ENCODE results near the gene KNSTRN. TPM values are rescaled to one million over a fixed set of nuclear protein-coding genes. Genes with fewer than 3 reads are reported as not detected.

KNSTRN gene, protein sequence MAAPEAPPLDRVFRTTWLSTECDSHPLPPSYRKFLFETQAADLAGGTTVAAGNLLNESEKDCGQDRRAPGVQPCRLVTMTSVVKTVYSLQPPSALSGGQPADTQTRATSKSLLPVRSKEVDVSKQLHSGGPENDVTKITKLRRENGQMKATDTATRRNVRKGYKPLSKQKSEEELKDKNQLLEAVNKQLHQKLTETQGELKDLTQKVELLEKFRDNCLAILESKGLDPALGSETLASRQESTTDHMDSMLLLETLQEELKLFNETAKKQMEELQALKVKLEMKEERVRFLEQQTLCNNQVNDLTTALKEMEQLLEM
- total RNA-seq: 10 to 100 TPM; 12.9 to 19.8 TPM

DNA sequence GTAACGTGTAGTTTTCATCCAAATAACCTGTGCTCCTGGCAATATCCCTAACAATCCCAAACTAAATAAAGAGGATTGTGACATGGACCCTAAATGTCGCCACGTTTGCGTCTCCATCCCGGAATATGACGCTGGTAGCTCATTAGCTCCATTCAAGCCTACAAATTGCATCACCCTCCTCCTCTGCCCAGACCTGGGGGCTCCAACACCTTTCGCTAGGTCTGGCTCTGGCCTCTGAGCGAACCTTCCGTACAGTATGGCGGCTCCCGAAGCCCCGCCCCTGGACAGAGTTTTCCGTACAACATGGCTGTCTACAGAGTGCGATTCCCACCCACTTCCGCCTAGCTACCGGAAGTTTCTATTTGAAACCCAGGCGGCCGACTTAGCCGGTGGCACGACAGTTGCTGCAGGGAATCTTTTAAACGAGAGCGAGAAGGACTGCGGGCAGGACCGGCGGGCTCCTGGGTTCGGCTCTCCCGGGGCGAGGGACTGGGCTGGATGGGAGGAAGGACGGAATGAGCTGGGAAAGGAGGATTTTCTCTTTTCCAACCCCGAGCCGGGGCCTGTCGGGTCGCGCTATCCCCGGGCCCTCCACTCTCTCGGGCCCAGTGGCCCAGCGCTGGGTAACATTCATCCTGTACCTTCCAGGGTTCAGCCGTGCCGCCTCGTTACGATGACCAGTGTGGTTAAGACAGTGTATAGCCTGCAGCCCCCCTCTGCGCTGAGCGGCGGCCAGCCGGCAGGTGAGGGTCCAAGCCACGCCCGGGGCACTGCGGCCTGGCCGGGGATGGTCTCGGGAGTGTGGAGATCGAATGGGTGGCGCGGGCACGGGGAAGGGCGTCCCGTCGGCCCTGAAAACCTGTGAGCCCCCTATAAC lies at the start of gene KNSTRN:
KNSTRN (plus strand) TSS at position 142 of the 877 bp plus-strand sequence; CDS start at position 257, 115 bp downstream.
- Histone ChIP-seq H3K4me1 (replicated peaks) (no peaks in the 10 kb centered on the region), H3K9me3 (no peaks in the 10 kb centered on the region), H3K27ac (peak within 1 kb of the TSS; percentile 6 to 52), H3K4me3 (peak within 1 kb of the TSS; percentile 46 to 79), H3K27me3 (replicated peaks; ENCODE audit: insufficient read depth) (no peaks in the 10 kb centered on the region), H3K36me3 (no peaks in the 10 kb centered on the region)
- intact Hi-C loops (cut with DNase I): no loop called here
- DNase-seq (ENCODE audit: low spot score): peak; percentile 90
- 4% methylated on average over 57 of the region's 57 CpGs for WGBS
- TF ChIP-seq POLR2A (IDR thresholded peaks at IDR 0.05): no peak
- peak; percentile 91 for TF ChIP-seq POLR2AphosphoS5 (IDR thresholded peaks at IDR 0.05)
- TF ChIP-seq, protein P1, sequence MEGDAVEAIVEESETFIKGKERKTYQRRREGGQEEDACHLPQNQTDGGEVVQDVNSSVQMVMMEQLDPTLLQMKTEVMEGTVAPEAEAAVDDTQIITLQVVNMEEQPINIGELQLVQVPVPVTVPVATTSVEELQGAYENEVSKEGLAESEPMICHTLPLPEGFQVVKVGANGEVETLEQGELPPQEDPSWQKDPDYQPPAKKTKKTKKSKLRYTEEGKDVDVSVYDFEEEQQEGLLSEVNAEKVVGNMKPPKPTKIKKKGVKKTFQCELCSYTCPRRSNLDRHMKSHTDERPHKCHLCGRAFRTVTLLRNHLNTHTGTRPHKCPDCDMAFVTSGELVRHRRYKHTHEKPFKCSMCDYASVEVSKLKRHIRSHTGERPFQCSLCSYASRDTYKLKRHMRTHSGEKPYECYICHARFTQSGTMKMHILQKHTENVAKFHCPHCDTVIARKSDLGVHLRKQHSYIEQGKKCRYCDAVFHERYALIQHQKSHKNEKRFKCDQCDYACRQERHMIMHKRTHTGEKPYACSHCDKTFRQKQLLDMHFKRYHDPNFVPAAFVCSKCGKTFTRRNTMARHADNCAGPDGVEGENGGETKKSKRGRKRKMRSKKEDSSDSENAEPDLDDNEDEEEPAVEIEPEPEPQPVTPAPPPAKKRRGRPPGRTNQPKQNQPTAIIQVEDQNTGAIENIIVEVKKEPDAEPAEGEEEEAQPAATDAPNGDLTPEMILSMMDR (IDR thresholded peaks at IDR 0.05): no peak

DNA sequence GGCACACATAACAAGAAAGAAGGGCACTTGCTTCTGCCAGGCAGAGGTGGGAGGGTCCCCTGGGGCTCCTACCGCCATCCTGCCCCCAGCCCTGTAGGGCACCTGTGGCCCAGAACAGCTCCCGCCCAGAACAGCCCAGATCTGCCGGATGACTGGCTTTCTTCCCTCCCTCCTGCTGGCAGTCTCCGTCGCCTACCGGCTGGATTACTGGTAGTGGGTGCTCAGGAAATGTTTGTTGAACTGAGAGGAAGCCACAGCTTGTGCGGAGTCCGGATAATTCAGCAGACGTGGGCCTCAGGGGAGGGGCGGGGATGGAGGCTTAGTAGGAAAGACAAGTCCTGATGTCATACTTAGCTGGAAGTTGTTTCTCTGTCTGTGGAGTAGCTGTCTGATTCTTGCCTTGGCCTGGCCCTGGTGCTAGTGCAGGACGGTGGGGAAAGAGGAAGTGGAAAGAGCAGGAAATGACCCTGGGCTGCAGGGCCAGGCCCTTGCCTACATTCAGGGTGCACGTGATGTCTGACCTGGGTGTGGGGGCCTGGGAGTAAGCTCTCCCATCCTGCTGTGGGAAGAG lies 48.5 kb upstream of the KNSTRN start:
- H3K4me1 ChIP-seq (replicated peaks): no peaks in the 10 kb centered on the region
- no peaks in the 10 kb centered on the region for H3K36me3 ChIP-seq
- H3K27ac ChIP-seq: peak overlapping the region in 1 of 2 donors; percentile 39
- no peaks in the 10 kb centered on the region for H3K27me3 ChIP-seq (replicated peaks; ENCODE audit: insufficient read depth)
- 47% methylated on average over 12 of the region's 12 CpGs for WGBS
- no peak overlapping the region for H3K4me3 ChIP-seq
- DNase-seq (ENCODE audit: low spot score): no peak
- TF ChIP-seq, protein P1 (IDR thresholded peaks at IDR 0.05): no peak
- TF ChIP-seq POLR2A (IDR thresholded peaks at IDR 0.05) (no peak), POLR2AphosphoS5 (IDR thresholded peaks at IDR 0.05) (peak; percentile 8)
- H3K9me3 ChIP-seq: no peaks in the 10 kb centered on the region
- intact Hi-C loops (cut with DNase I): no loop called here

DNA sequence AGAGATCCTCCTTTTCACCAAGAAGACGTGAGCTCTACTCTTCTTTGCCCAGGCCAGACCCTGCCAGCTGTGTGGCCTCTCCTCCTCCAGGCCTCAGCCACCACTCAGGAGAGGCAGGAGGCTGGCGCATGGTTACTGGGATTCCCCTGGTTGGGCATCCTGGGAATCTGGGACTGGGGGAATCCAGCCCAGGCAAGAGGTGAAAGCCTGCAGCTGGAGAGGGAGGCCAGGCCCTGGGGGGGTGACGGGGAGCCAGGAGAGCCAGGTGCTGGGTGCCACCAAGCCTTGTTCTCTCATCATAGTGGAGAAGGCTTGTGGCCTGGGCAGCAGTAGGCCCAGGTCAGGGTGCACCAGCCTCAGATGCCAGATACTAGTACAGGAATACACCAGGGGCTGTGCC lies 48.0 kb upstream of the KNSTRN start:
- H3K9me3 ChIP-seq: no peaks in the 10 kb centered on the region
- H3K4me3 ChIP-seq: no peak overlapping the region
- H3K4me1 ChIP-seq (replicated peaks): peaks cover 4% of the 10 kb centered on the region
- peak overlapping the region in 1 of 2 donors; percentile 39 for H3K27ac ChIP-seq
- no peaks in the 10 kb centered on the region for H3K36me3 ChIP-seq
- DNase-seq (ENCODE audit: low spot score): no peak
- H3K27me3 ChIP-seq (replicated peaks; ENCODE audit: insufficient read depth): no peaks in the 10 kb centered on the region
- TF ChIP-seq POLR2A (IDR thresholded peaks at IDR 0.05) (no peak), POLR2AphosphoS5 (IDR thresholded peaks at IDR 0.05) (no peak)
- TF ChIP-seq, protein P1 (IDR thresholded peaks at IDR 0.05): no peak
- intact Hi-C loops (cut with DNase I): no loop called here
- 62% methylated on average over 3 of the region's 3 CpGs for WGBS

DNA sequence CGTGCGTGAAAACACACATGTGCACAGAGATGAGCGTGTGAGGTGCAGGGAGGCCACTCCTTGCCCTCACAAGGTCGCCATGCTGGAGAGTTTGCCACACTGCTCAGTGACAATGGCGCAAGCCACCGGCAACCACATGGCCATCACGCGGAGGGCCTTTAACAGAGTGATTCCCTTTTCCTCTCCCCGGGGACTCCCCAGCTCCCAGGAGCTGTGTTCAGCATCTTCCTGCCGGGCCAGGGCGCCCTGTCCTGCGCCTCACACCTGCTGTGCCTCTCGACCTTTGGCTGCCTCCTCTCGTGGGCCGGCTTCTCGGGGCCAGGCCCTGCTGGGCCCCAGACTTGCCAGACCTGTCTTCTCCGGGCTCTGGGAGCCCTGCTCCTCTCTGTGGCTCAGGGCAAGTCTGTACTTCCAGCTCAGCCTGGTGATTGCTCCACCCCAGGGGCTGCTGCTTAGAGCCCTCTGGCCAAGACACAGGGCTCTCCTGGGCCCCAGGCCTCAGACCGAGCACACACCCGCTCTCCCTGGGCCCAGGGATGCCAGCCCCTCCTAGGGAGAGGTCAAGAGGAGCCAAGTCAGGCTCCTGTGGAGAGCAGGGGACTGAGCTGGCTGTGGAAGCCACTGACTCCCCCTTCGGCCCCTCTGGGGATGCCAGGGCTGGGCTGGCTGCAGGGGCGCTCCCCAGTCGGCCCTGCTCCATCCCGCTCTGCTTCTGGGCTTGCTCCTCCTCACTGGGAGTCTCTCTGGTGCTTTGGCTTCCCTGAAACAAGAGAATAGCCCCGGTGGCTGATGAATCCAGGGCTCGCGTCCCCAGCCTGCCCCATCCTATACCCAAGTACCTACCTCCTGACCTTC lies 47.4 kb upstream of the KNSTRN start:
- H3K9me3 ChIP-seq: no peaks in the 10 kb centered on the region
- TF ChIP-seq, protein P1 (IDR thresholded peaks at IDR 0.05): no peak
- TF ChIP-seq POLR2AphosphoS5 (IDR thresholded peaks at IDR 0.05): no peak
- DNase-seq (ENCODE audit: low spot score): no peak
- peak overlapping the region in 1 of 2 donors; percentile 39 for H3K27ac ChIP-seq
- H3K36me3 ChIP-seq: no peaks in the 10 kb centered on the region
- WGBS: 70% methylated on average over 25 of the region's 26 CpGs
- no peaks in the 10 kb centered on the region for H3K27me3 ChIP-seq (replicated peaks; ENCODE audit: insufficient read depth)
- no peak overlapping the region for H3K4me3 ChIP-seq
- H3K4me1 ChIP-seq (replicated peaks): peaks cover 10% of the 10 kb centered on the region
- intact Hi-C loops (cut with DNase I): loop anchor here (5.0 kb wide), 1 partner anchor 58 kb away; no protein-coding TSS in a partner anchor
